OCI-LY3 (cell line): ENCODE results near the gene CYSTM1.

ENCODE experiments used
- H2AFZ ChIP-seq: fragments of 200-600, 300-600 bp; shearing (Covaris generic); 2 replicates; pipeline ENCODE4 v1.6.0; 2014; ENCODE audit warnings: antibody characterized with exemption, low read depth, low read length
- H3K27ac ChIP-seq: fragments of 200-600, 300-600 bp; sonication (generic); 2 replicates; pipeline ENCODE4 v1.5.1; 2014; ENCODE audit warnings: mild to moderate bottlenecking, low read length, moderate library complexity, mixed read lengths
- H3K27me3 ChIP-seq: fragments of 200-600, 300-600 bp; sonication (generic); 2 replicates; pipeline ENCODE4 v1.6.1; 2014; ENCODE audit warnings: low read depth, low read length, mixed read lengths
- H3K36me3 ChIP-seq: fragments of 200-600, 300-600 bp; sonication (generic); replicated peaks from 2 replicates; pipeline ENCODE3; 2014; ENCODE audit warnings: low read depth, low read length, mixed read lengths
- H3K4me1 ChIP-seq: fragments of 300-600, 200-600 bp; sonication (generic); 2 replicates; pipeline ENCODE4 v1.6.1; 2014; ENCODE audit warnings: low read length, mixed read lengths
- H3K4me2 ChIP-seq: fragments of 200-600, 300-600 bp; sonication (generic); 2 replicates; pipeline ENCODE4 v1.6.1; 2014; ENCODE audit warnings: low read length, mixed read lengths
- H3K4me3 ChIP-seq: fragments of 300-600, 200-600 bp; sonication (generic); 2 replicates; pipeline ENCODE4 v1.5.1; 2014; ENCODE audit warnings: antibody characterized with exemption, mild to moderate bottlenecking, low read length, moderate library complexity
- H3K79me2 ChIP-seq: fragments of 300-600, 200-600 bp; shearing (Covaris generic); 2 replicates; pipeline ENCODE4 v1.6.1; 2014; ENCODE audit warnings: mild to moderate bottlenecking, low read length, mixed read lengths
- H3K9ac ChIP-seq: fragments of 300-600, 200-600 bp; shearing (Covaris generic); 2 replicates; pipeline ENCODE4 v1.6.0; 2014; ENCODE audit warnings: mild to moderate bottlenecking, low read length, moderate library complexity
- H3K9me3 ChIP-seq: fragments of 200-600, 300-600 bp; shearing (Covaris generic); 2 replicates; pipeline ENCODE4 v1.6.1; 2014; ENCODE audit warnings: low read length, mixed read lengths; ENCODE audit not compliant: insufficient read depth
- H4K20me1 ChIP-seq: fragments of 200-600, 300-600 bp; sonication (generic); 2 replicates; pipeline ENCODE4 v1.6.1; 2016; ENCODE audit warnings: low read length, mixed read lengths; ENCODE audit not compliant: insufficient read depth
- EZH2phosphoT487 ChIP-seq: fragments of 200-600 bp; shearing (Covaris generic); IDR thresholded peaks from 2 replicates; pipeline ENCODE4 v1.6.1; 2018; ENCODE audit warnings: antibody characterized with exemption, mixed run types, low read depth
- TF ChIP-seq, protein P1 (sequence below): fragments of 200-600, 300-600 bp; sonication (generic); IDR thresholded peaks from 2 replicates; pipeline ENCODE4 v1.5.1; 2014; ENCODE audit warnings: antibody characterized with exemption, low read length, low read depth

Gene CYSTM1

DNA sequence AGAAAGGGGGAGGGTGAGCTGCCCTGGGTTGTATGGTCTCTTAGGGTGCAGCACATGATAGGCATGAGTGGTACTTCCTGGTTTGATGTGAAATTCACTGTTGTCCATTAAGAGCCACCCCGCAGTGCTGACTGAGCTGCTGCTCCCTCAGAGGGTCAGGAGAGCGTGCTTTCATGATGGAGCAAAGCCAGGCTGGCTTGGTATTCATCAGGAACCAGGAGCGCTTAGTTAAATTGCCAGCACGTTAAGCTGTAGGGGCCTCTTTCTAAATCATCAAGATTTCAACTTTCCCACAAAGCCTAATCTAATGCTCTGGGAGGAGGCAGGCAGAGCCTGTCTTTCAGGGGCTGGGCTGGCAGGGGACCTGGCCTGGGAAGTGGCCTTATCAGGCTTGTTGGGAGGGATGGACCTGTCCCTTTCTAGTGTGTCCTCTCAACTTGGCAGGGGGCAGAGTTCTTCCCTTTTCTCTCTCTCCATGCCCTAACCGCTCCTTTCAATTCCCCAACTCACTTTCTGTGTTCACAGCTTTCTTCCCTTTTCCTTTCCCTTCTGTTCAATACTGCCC is 7.9 kb downstream of the CYSTM1 start:
- Histone ChIP-seq H3K27ac (no peak overlapping the region), H3K4me1 (peaks cover 7% of the 10 kb centered on the region), H2AFZ (no peak overlapping the region), H3K4me3 (no peak overlapping the region), H4K20me1 (no peaks in the 10 kb centered on the region), H3K4me2 (no peak overlapping the region), H3K9ac (no peak overlapping the region), H3K36me3 (no peaks in the 10 kb centered on the region), H3K79me2 (peaks cover 3% of the 10 kb centered on the region; the same call in 1 of the 2 replicates), H3K9me3 (no peaks in the 10 kb centered on the region), H3K27me3 (no peaks in the 10 kb centered on the region)
- TF ChIP-seq, protein P1, sequence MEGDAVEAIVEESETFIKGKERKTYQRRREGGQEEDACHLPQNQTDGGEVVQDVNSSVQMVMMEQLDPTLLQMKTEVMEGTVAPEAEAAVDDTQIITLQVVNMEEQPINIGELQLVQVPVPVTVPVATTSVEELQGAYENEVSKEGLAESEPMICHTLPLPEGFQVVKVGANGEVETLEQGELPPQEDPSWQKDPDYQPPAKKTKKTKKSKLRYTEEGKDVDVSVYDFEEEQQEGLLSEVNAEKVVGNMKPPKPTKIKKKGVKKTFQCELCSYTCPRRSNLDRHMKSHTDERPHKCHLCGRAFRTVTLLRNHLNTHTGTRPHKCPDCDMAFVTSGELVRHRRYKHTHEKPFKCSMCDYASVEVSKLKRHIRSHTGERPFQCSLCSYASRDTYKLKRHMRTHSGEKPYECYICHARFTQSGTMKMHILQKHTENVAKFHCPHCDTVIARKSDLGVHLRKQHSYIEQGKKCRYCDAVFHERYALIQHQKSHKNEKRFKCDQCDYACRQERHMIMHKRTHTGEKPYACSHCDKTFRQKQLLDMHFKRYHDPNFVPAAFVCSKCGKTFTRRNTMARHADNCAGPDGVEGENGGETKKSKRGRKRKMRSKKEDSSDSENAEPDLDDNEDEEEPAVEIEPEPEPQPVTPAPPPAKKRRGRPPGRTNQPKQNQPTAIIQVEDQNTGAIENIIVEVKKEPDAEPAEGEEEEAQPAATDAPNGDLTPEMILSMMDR, result no peak

DNA sequence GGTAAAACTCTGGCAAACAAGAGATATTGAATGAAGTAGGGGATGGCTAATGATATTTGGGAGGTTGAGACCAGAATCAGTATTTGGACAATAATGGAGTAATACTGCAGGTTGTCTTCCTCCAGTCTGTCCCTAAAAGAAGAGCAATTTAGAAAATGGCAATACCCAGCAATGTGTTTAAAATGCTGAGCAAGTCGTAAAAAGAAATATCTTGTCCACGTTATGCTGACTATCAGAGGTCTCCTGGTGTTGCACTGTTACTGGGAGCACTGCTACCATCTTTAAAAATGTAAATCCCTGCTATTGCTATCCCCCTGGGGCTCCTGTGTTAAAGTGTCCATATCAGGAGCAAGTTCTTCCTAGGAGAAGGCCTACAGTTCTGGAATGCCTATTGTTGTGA is 10.4 kb downstream of the CYSTM1 start:
- no peak overlapping the region for H3K4me3 ChIP-seq
- H4K20me1 ChIP-seq, result no peaks in the 10 kb centered on the region
- no peak overlapping the region for H2AFZ ChIP-seq
- no peak overlapping the region for H3K9ac ChIP-seq
- H3K36me3 ChIP-seq, result no peaks in the 10 kb centered on the region
- H3K79me2 ChIP-seq, result peaks cover 3% of the 10 kb centered on the region; the same call in 1 of the 2 replicates
- H3K9me3 ChIP-seq, result no peaks in the 10 kb centered on the region
- no peak overlapping the region for H3K27ac ChIP-seq
- H3K4me2 ChIP-seq, result no peak overlapping the region
- H3K27me3 ChIP-seq, result no peaks in the 10 kb centered on the region
- H3K4me1 ChIP-seq, result peaks cover 7% of the 10 kb centered on the region
- TF ChIP-seq EZH2phosphoT487, result no peak
- TF ChIP-seq, protein P1, result no peak

DNA sequence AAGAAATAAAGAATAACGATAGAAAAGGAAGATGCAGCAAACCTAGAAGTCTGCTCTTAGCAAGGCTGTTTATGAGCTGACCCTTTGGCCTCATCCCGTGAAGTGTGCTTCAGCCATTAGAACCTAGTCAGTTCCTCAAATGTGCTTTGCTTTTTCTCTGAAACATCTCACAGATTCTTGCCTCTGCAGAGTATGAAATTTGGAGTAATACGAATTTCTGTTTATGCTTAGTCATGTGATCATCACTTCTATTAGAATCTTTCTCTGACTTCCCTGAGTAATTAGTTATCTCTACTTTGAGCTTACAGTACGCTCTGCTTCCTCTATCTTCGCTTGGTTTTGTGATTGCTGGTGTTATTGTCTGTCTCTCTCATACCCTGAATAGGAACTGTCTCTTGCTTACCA is 11.3 kb downstream of the CYSTM1 start:
- no peak overlapping the region for H3K4me2 ChIP-seq
- H3K27me3 ChIP-seq, result no peaks in the 10 kb centered on the region
- peaks cover 7% of the 10 kb centered on the region for H3K4me1 ChIP-seq
- no peak overlapping the region for H3K27ac ChIP-seq
- no peak overlapping the region for H2AFZ ChIP-seq
- no peaks in the 10 kb centered on the region for H4K20me1 ChIP-seq
- TF ChIP-seq EZH2phosphoT487, result no peak
- TF ChIP-seq, protein P1, result no peak
- no peaks in the 10 kb centered on the region for H3K9me3 ChIP-seq
- H3K9ac ChIP-seq, result no peak overlapping the region
- no peak overlapping the region for H3K4me3 ChIP-seq
- H3K36me3 ChIP-seq, result no peaks in the 10 kb centered on the region
- H3K79me2 ChIP-seq, result peaks cover 3% of the 10 kb centered on the region; the same call in 1 of the 2 replicates

DNA sequence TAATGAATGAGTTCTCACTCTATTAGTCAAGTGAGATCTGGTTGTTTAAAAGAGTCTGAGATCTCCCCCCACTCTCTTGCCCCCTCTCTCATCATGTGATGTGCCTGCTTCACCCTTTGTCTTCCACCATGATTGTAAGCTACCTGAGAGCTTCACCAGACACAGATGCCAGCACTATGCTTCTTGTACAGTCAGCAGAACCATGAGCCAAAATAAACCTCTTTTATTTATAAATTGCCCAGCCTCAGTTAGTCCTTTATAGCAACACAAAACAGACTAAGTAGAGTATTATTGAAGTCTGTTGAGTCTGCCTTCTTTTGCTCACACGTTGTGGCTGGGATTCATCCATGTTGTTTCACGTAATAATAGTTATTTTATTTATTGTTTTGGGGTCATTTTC is 14.3 kb downstream of the CYSTM1 start:
- no peak overlapping the region for H2AFZ ChIP-seq
- no peak overlapping the region for H3K9ac ChIP-seq
- no peaks in the 10 kb centered on the region for H3K36me3 ChIP-seq
- H3K4me1 ChIP-seq, result no peaks in the 10 kb centered on the region
- TF ChIP-seq EZH2phosphoT487, result no peak
- TF ChIP-seq, protein P1, result no peak
- no peaks in the 10 kb centered on the region for H3K27me3 ChIP-seq
- H3K4me3 ChIP-seq, result no peak overlapping the region
- H3K79me2 ChIP-seq, result no peaks in the 10 kb centered on the region
- no peaks in the 10 kb centered on the region for H3K9me3 ChIP-seq
- H4K20me1 ChIP-seq, result no peaks in the 10 kb centered on the region
- no peak overlapping the region for H3K27ac ChIP-seq
- no peak overlapping the region for H3K4me2 ChIP-seq
